HFF-Myc (cell line): ENCODE measurements around the gene DIPK1B.
"Not testable (repeated sequence)": the region's sequence is repeated elsewhere in the genome, so short reads cannot be mapped to it uniquely, and the experiment has no call there.

Source experiments
- DNase-seq: peaks from one replicate; pipeline ENCODE4 v3.0.0-alpha.2; 2011; ENCODE audit warnings: low read depth; ENCODE audit errors: extremely low read depth
- H3K4me3 ChIP-seq: replicated peaks from 2 replicates; pipeline ENCODE4 v1.5.1; 2011; ENCODE audit warnings: low read depth, mild to moderate bottlenecking, control low read depth, low read length
- CTCF ChIP-seq: IDR thresholded peaks from 2 replicates; pipeline ENCODE4 v1.5.1; 2012; ENCODE audit warnings: mild to moderate bottlenecking, low read depth, low read length, control low read depth; ENCODE audit errors: missing control alignments

DIPK1B gene

GRCh38 chr9:136757751-136758140 is 45.4 kb downstream of the DIPK1B start:
- no peak overlapping the region for H3K4me3 ChIP-seq
- TF ChIP-seq CTCF: no peak
- DNase-seq: no peak

- TF ChIP-seq CTCF: no peak
- DNase-seq: no peak
- H3K4me3 ChIP-seq: no peak overlapping the region
Observed at GRCh38 chr9:136759001-136759400, 46.6 kb downstream of the DIPK1B start.

GRCh38 chr9:136759436-136760325 is 47.3 kb downstream of the DIPK1B start:
- H3K4me3 ChIP-seq: no peak overlapping the region
- TF ChIP-seq CTCF: no peak
- no peak for DNase-seq

GRCh38 chr9:136760424-136760823 is 48.1 kb downstream of the DIPK1B start:
- no peak for DNase-seq
- no peak overlapping the region for H3K4me3 ChIP-seq
- TF ChIP-seq CTCF: no peak

GRCh38 chr9:136760834-136761544 is 48.6 kb downstream of the DIPK1B start:
- peak; percentile 76 for TF ChIP-seq CTCF
- H3K4me3 ChIP-seq: not testable (repeated sequence)
- peak; percentile 32 for DNase-seq

GRCh38 chr9:136761545-136761981 is 49.2 kb downstream of the DIPK1B start:
- TF ChIP-seq CTCF: no peak
- H3K4me3 ChIP-seq: no peak overlapping the region
- DNase-seq: no peak
